ENCODE data around the gene FBN3. TPM values are rescaled to one million over a fixed set of nuclear protein-coding genes. Genes with fewer than 3 reads are reported as not detected.

FBN3 gene
- polyA plus RNA-seq, 3 donors, result not detected

DNA sequence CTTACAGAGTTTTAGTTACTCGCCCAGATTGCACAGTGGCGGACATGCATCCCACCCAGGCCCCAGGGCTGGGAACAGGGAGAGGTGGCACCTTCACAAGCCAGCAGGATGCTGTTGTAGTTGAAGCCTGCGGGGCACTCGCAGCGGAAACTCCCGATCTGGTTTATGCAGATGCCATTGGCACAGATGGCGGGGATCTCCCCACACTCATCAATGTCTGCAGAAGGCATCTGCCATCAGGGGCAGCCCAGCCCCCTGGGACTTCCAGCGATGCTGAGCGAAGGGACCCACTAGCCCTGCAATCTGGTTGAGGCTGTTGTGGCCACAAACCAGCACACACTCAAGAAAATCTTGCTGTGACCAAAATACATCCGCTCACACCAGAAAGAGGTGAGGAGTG, 52.2 kb downstream of the FBN3 start:
- H3K27me3 Mint-ChIP-seq (ENCODE audit: low read depth in 3 of 3), result peaks cover 0 to 14% (median 6%) of the 10 kb centered on the region in 3 donors
- Histone ChIP-seq H3K27ac (ENCODE audit: low read depth in 1 of 2, low read length in 2 of 2) (no peak overlapping the region), H2AFZ (ENCODE audit: insufficient read depth, low read depth, low read length, poor library complexity, severe bottlenecking) (no peak overlapping the region), H3K4me1 (ENCODE audit: control insufficient read depth in 1 of 2, insufficient read depth in 2 of 2, low read length in 2 of 2) (no peaks in the 10 kb centered on the region), H3K9me3 (replicated peaks in 1 of 2; ENCODE audit: control insufficient read depth in 1 of 2, insufficient read depth in 1 of 2, low read length in 2 of 2) (peaks cover 36 to 41% of the 10 kb centered on the region in 2 donors), H3K4me2 (replicated peaks; ENCODE audit: extremely low read depth, low read length, poor library complexity, severe bottlenecking) (no peak overlapping the region), H3K36me3 (replicated peaks in 1 of 2; ENCODE audit: control insufficient read depth in 1 of 2, insufficient read depth in 2 of 2, low read length in 2 of 2) (no peaks in the 10 kb centered on the region), H3K27me3 (ENCODE audit: control insufficient read depth in 2 of 2, insufficient read depth in 2 of 2, low read length in 2 of 2) (no peaks in the 10 kb centered on the region), H3K9ac (ENCODE audit: insufficient read depth, low read length, poor library complexity, severe bottlenecking) (no peak overlapping the region), H3K4me3 (replicated peaks in 1 of 3; ENCODE audit: low read depth in 2 of 3, low read length in 3 of 3) (no peak overlapping the region), H3K79me2 (ENCODE audit: insufficient read depth, low read length) (no peaks in the 10 kb centered on the region), H4K20me1 (ENCODE audit: insufficient read depth, low read length) (no peaks in the 10 kb centered on the region)
- no peaks in the 10 kb centered on the region for H3K4me1 Mint-ChIP-seq
- intact Hi-C loops (cut with micrococcal nuclease), result no loop called here
- no peak for DNase-seq
- 93% methylated on average over 7 of the region's 10 CpGs for WGBS (ENCODE audit: insufficient coverage)
- peaks cover 28 to 40% (median 36%) of the 10 kb centered on the region in 7 donors for H3K9me3 Mint-ChIP-seq
- TF ChIP-seq, protein P1, sequence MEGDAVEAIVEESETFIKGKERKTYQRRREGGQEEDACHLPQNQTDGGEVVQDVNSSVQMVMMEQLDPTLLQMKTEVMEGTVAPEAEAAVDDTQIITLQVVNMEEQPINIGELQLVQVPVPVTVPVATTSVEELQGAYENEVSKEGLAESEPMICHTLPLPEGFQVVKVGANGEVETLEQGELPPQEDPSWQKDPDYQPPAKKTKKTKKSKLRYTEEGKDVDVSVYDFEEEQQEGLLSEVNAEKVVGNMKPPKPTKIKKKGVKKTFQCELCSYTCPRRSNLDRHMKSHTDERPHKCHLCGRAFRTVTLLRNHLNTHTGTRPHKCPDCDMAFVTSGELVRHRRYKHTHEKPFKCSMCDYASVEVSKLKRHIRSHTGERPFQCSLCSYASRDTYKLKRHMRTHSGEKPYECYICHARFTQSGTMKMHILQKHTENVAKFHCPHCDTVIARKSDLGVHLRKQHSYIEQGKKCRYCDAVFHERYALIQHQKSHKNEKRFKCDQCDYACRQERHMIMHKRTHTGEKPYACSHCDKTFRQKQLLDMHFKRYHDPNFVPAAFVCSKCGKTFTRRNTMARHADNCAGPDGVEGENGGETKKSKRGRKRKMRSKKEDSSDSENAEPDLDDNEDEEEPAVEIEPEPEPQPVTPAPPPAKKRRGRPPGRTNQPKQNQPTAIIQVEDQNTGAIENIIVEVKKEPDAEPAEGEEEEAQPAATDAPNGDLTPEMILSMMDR (IDR thresholded peaks at IDR 0.05), result no peak
- no peaks in the 10 kb centered on the region for H3K36me3 Mint-ChIP-seq
- H3K4me3 Mint-ChIP-seq, result no peak overlapping the region
- H3K27ac Mint-ChIP-seq, result no peak overlapping the region

GRCh38 chr19:8096071-8096470, 53.3 kb downstream of the FBN3 start:
- H3K4me2 ChIP-seq (replicated peaks; ENCODE audit: extremely low read depth, low read length, poor library complexity, severe bottlenecking), result no peak overlapping the region
- H3K36me3 ChIP-seq (replicated peaks in 1 of 2; ENCODE audit: control insufficient read depth in 1 of 2, insufficient read depth in 2 of 2, low read length in 2 of 2), result no peaks in the 10 kb centered on the region
- TF ChIP-seq, protein P1 (IDR thresholded peaks at IDR 0.05), result no peak
- DNase-seq, result no peak
- H3K9ac ChIP-seq (ENCODE audit: insufficient read depth, low read length, poor library complexity, severe bottlenecking), result no peak overlapping the region
- H2AFZ ChIP-seq (ENCODE audit: insufficient read depth, low read depth, low read length, poor library complexity, severe bottlenecking), result no peak overlapping the region
- Mint-ChIP-seq H3K36me3 (no peaks in the 10 kb centered on the region), H3K9me3 (peaks cover 31 to 42% (median 36%) of the 10 kb centered on the region in 7 donors), H3K27me3 (ENCODE audit: low read depth in 3 of 3) (peaks cover 0 to 14% (median 6%) of the 10 kb centered on the region in 3 donors), H3K4me3 (no peak overlapping the region), H3K27ac (no peak overlapping the region), H3K4me1 (no peaks in the 10 kb centered on the region)
- no peaks in the 10 kb centered on the region for H3K79me2 ChIP-seq (ENCODE audit: insufficient read depth, low read length)
- no peaks in the 10 kb centered on the region for H3K27me3 ChIP-seq (ENCODE audit: control insufficient read depth in 2 of 2, insufficient read depth in 2 of 2, low read length in 2 of 2)
- intact Hi-C loops (cut with micrococcal nuclease), result no loop called here
- no peak overlapping the region for H3K27ac ChIP-seq (ENCODE audit: low read depth in 1 of 2, low read length in 2 of 2)
- no peaks in the 10 kb centered on the region for H4K20me1 ChIP-seq (ENCODE audit: insufficient read depth, low read length)
- no peak overlapping the region for H3K4me3 ChIP-seq (replicated peaks in 1 of 3; ENCODE audit: low read depth in 2 of 3, low read length in 3 of 3)
- H3K4me1 ChIP-seq (ENCODE audit: control insufficient read depth in 1 of 2, insufficient read depth in 2 of 2, low read length in 2 of 2), result no peaks in the 10 kb centered on the region
- peaks cover 36 to 41% of the 10 kb centered on the region in 2 donors for H3K9me3 ChIP-seq (replicated peaks in 1 of 2; ENCODE audit: control insufficient read depth in 1 of 2, insufficient read depth in 1 of 2, low read length in 2 of 2)
- no CpG with 5 or more reads among the region's 3 CpGs for WGBS (ENCODE audit: insufficient coverage)
